GM19452 (cell line): ENCODE data around the gene TYRP1.
"Not testable (repeated sequence)": the region's sequence is repeated elsewhere in the genome, so short reads cannot be mapped to it uniquely, and the experiment has no call there.

ENCODE experiments used
- ATAC-seq: cut with Tn5 transposase; IDR thresholded peaks from one replicate; pipeline ENCODE4 v1.9.1; 2021; ENCODE audit not compliant: unreplicated experiment

Gene TYRP1

DNA sequence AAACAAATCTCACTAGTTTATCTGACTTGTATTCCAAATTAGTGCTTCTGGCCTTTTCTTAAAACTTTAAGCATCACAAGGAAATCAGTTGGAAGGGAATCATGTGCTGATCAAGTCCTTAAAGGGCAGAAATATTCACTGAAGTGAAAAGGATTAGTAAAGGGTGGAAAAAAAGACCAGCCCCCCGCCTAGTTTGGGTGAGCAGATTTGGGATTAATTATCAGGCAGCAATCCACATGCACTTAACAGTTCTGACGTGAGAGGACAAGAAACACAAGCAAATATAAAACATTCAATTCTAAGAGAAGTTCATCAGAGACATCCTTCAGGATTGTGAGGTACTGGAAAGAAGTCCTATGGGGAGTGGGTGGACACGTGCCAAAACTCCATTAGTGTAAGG is at the start of gene TYRP1:
Gene TYRP1 (plus strand): TSS at position 245 of the 400 bp plus-strand sequence. CDS start 612 bp downstream, outside the sequence.
- ATAC-seq: no peak

DNA sequence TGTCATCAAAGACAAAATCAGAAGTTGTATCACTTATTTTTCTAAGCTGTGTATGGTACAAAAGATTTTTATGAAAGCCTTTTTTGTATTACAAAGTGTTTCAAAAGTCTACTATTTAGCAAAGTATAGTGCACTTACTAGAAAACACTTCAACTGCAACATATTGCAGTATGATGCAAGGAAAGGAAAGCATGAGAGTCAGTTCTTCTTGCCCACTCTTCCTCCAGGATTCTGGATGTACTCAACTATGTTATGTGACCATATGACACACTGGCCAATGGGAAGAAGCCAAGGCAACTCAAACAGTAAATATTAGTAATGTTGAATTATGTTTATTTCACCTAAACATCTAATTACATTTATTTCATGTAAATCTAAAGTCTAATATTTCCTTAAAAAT is 49.5 kb upstream of the TYRP1 start:
- ATAC-seq: no peak

DNA sequence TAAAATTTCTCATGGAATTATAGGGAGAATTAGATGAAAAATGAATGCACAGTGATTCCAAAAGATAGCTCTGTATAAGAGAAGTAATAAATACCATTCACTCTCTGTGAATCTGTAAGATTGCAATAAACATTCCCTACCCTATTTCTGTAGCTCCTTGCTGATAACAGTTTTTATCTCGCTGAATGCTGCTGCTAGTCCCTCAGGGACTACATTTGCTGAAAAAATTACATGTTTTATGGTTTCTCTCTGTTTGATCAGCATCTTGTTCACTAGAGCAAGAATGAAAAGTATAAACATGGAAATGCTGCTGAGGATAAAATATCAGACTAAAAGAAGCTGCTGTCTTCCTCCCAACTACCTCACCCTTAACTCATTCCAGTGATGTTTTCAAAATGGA is 44.3 kb upstream of the TYRP1 start:
- ATAC-seq: no peak

- no peak for ATAC-seq
Measured at GRCh38 chr9:12651125-12651524, 42.1 kb upstream of the TYRP1 start.

DNA sequence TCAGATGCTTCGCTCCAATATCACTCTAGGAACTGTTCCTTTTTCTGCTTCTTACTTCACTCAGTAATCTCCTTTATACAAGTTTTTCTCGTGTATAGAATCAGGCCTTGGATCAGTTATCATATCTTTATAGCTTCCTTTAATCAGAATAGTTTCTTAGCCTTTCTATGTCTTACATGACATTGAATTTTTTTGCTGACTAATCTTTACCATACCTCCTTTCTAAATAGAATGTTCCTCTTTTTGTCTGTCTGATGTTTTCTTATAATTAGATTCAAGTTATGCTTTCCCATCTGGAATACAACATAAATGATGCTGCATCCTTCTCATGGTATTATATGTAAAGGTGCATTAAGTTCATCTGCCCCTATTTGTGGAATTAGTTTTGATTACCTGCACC is 40.2 kb upstream of the TYRP1 start:
- ATAC-seq: no peak

- no peak for ATAC-seq
Measured at GRCh38 chr9:12656803-12657202, 36.4 kb upstream of the TYRP1 start.

- ATAC-seq: no peak
Measured at GRCh38 chr9:12657233-12657632, 36.0 kb upstream of the TYRP1 start.

GRCh38 chr9:12657998-12658397 is 35.2 kb upstream of the TYRP1 start:
- no peak for ATAC-seq

DNA sequence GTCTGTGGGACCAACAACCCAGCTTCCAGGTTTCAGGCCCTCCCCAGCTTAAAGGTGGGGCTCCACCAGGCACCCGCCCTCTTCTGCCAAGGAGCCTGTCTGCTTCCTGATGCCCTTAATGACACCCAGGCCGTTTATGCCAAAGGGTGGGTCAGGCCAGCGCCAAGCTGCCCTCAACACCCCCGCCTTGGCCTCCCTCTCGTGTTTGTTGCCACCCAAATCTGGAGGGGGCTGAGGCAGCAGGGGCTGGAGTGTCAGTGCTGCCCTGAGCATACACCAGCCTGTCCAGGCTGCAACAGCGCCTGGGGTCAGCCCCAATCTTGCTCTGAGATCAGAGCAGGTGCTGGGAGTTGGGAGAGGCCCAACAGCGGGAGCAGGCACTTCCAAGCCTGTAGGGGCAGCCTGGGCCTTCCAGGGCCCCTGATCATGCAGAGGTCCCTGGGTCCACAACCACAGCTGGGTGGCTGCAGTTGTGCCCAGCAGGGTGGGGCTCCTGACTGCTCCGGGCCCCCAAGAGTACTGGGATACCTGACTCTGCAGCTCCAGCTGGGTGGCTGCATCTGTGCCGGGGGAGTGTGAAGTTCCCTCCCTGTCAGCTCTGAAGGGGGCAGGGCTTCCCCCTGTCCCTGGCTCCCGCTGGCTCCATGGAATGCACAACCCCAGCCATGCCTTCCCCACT is 34.5 kb upstream of the TYRP1 start:
- no peak for ATAC-seq

- ATAC-seq: no peak
Measured at GRCh38 chr9:12659220-12659619, 34.0 kb upstream of the TYRP1 start.

GRCh38 chr9:12666813-12667212 is 26.4 kb upstream of the TYRP1 start:
- ATAC-seq: no peak

DNA sequence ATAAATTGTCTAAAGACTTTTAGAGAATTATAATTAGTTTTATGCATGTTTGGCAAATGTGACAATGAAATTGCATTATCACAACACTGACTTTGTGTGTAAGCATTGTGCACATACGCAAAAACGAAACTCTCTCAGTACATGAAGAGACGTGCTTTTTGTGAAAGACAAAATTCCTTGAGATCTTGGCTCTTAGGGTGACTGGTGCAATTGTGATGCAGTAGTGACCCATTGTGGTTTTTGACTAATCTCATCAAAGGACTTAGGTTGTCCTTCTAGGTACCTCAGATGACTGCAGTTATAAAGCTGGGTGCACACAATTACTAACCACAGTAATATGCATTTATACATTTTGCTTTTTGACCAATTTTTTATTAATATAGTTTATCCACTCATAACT is 25.3 kb upstream of the TYRP1 start:
- no peak for ATAC-seq

GRCh38 chr9:12670006-12670405 is 23.2 kb upstream of the TYRP1 start:
- ATAC-seq: no peak

DNA sequence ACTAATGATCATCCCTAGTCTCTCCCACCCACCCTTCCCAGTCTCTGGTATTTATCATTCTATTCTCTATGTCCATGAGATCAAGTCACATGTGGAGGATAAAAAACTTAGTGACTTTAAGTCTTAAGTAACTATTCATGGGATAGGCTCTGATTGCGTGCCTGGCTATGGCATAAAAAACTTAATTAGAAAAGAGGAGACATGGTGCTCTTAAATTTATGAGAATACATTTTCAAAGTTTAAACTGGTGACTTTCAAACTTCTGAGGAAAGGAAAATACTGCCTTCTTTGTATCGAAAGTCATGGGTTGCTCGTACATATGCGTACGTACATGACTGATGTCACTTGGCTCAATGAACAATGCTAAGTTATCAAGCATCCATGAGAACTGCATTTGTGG is 18.2 kb upstream of the TYRP1 start:
- no peak for ATAC-seq

DNA sequence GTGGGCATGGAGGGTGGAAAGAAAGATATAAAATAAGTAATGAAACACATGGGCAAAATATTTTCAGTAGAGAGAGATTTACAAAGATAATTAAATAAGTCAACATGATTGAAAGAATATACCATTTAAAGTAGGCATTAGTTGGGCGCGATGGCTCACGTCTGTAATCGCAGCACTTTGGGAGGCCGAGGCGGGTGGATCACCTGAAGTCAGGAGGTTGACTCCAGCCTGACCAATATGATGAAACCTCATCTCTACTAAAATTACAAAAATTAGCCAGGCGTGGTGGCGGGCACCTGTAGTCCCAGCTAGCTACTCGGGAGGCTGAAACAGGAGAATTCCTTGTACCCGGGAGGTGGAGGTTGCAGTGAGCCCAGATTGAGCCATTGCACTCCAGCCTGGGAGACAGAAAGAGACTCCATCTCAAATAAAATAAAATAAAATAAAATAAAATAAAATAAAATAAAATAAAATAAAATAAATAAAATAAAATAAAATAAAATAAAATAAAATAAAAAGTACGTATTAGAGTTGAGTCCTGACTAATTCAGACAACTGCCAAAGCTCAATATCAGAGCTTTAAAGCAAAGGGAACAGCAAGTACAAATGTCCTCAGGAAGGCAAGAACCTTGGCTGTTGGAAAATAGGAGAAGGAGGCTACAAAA is 15.6 kb upstream of the TYRP1 start:
- ATAC-seq: not testable (repeated sequence)

- ATAC-seq: no peak
Measured at GRCh38 chr9:12680341-12680740, 12.8 kb upstream of the TYRP1 start.

- no peak for ATAC-seq
Measured at GRCh38 chr9:12680757-12681156, 12.4 kb upstream of the TYRP1 start.

DNA sequence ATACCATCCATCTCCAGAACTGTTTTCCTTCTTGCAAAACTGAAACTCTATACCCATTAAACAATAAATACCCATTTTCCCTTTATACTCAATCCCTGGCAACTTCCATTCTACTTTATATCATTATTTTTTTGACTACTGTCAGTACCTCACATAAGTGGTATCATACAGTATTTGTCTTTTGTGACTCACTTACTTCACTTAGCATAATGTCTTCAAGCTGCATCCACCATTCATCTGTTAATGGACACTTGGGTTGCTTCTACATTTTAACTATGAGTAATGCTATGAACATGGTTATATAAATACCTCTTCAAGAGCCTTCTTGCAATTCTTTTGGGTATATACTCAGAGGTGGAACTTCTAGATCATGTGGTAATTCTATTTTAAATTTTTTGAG is 11.6 kb upstream of the TYRP1 start:
- ATAC-seq: no peak

- ATAC-seq: no peak
Measured at GRCh38 chr9:12684974-12685373, 8.2 kb upstream of the TYRP1 start.

- no peak for ATAC-seq
Measured at GRCh38 chr9:12689233-12689632, 4.0 kb upstream of the TYRP1 start.

GRCh38 chr9:12694013-12694412 is 828 bp downstream of the TYRP1 start:
- ATAC-seq: no peak

GRCh38 chr9:12695474-12695873 is 2.3 kb downstream of the TYRP1 start:
- no peak for ATAC-seq
